Skeletal muscle satellite cell (primary cell): ENCODE measurements around the gene LRRC14B.
"Not testable (repeated sequence)": the region's sequence is repeated elsewhere in the genome, so short reads cannot be mapped to it uniquely, and the experiment has no call there.

Experiments
- H3K27me3 ChIP-seq: 2 replicates; pipeline ENCODE4 v1.7.0; 2013; ENCODE audit warnings: low read length; ENCODE audit not compliant: control insufficient read depth, insufficient read depth
- H3K36me3 ChIP-seq: 2 replicates; pipeline ENCODE4 v1.7.0; 2013; ENCODE audit warnings: mild to moderate bottlenecking, control low read depth, low read length; ENCODE audit not compliant: insufficient read depth
- H3K4me1 ChIP-seq: 2 replicates; pipeline ENCODE4 v1.7.0; 2013; ENCODE audit warnings: low read length; ENCODE audit not compliant: control insufficient read depth, insufficient read depth
- H3K4me2 ChIP-seq: 2 replicates; pipeline ENCODE4 v1.7.0; 2013; ENCODE audit warnings: mild to moderate bottlenecking, low read length
- H3K4me3 ChIP-seq: 2 replicates; pipeline ENCODE4 v1.7.0; 2013; ENCODE audit warnings: low read length
- H3K9ac ChIP-seq: 2 replicates; pipeline ENCODE4 v1.7.0; 2013; ENCODE audit warnings: mild to moderate bottlenecking, low read depth, low read length, moderate library complexity
- H3K9me3 ChIP-seq: replicated peaks from 2 replicates; pipeline ENCODE4 v1.7.0; 2013; ENCODE audit warnings: mild to moderate bottlenecking, control low read depth, low read length

The LRRC14B gene

GRCh38 chr5:189486-189885 lies 1.8 kb upstream of the LRRC14B start:
- Histone ChIP-seq H3K9me3 (no peaks in the 10 kb centered on the region), H3K4me3 (no peak overlapping the region), H3K36me3 (no peaks in the 10 kb centered on the region), H3K4me2 (no peak overlapping the region), H3K9ac (no peak overlapping the region), H3K4me1 (peaks cover 14% of the 10 kb centered on the region), H3K27me3 (peaks cover 66% of the 10 kb centered on the region)

- Histone ChIP-seq H3K4me3 (no peak overlapping the region), H3K4me2 (no peak overlapping the region), H3K27me3 (peaks cover 68% of the 10 kb centered on the region), H3K9ac (no peak overlapping the region), H3K4me1 (peaks cover 14% of the 10 kb centered on the region), H3K9me3 (no peaks in the 10 kb centered on the region), H3K36me3 (no peaks in the 10 kb centered on the region)
Observed at GRCh38 chr5:189976-190365, 1.3 kb upstream of the LRRC14B start.

- Histone ChIP-seq H3K4me1 (peaks cover 14% of the 10 kb centered on the region), H3K27me3 (peaks cover 64% of the 10 kb centered on the region), H3K9ac (no peak overlapping the region), H3K9me3 (no peaks in the 10 kb centered on the region), H3K4me2 (no peak overlapping the region), H3K36me3 (no peaks in the 10 kb centered on the region), H3K4me3 (no peak overlapping the region)
Observed at GRCh38 chr5:190366-191035, 794 bp upstream of the LRRC14B start.

- H3K27me3 ChIP-seq: peaks cover 49% of the 10 kb centered on the region
- no peak overlapping the region for H3K4me2 ChIP-seq
- no peaks in the 10 kb centered on the region for H3K36me3 ChIP-seq
- H3K9ac ChIP-seq: no peak overlapping the region
- peaks cover 14% of the 10 kb centered on the region for H3K4me1 ChIP-seq
- H3K9me3 ChIP-seq: no peaks in the 10 kb centered on the region
- no peak overlapping the region for H3K4me3 ChIP-seq
Observed at GRCh38 chr5:191949-192690, 825 bp downstream of the LRRC14B start.

GRCh38 chr5:192691-192969 lies 1.3 kb downstream of the LRRC14B start:
- Histone ChIP-seq H3K36me3 (no peaks in the 10 kb centered on the region), H3K9ac (no peak overlapping the region), H3K4me2 (no peak overlapping the region), H3K4me1 (peaks cover 14% of the 10 kb centered on the region), H3K27me3 (peaks cover 46% of the 10 kb centered on the region), H3K4me3 (no peak overlapping the region), H3K9me3 (no peaks in the 10 kb centered on the region)

- H3K9me3 ChIP-seq: no peaks in the 10 kb centered on the region
- peaks cover 44% of the 10 kb centered on the region for H3K27me3 ChIP-seq
- no peak overlapping the region for H3K4me3 ChIP-seq
- peaks cover 12% of the 10 kb centered on the region for H3K4me1 ChIP-seq
- no peak overlapping the region for H3K4me2 ChIP-seq
- no peak overlapping the region for H3K9ac ChIP-seq
- H3K36me3 ChIP-seq: no peaks in the 10 kb centered on the region
Observed at GRCh38 chr5:192970-193831, 1.9 kb downstream of the LRRC14B start.

- no peaks in the 10 kb centered on the region for H3K9me3 ChIP-seq
Observed at GRCh38 chr5:194102-194501, 2.8 kb downstream of the LRRC14B start.

GRCh38 chr5:194603-195209 lies 3.4 kb downstream of the LRRC14B start:
- Histone ChIP-seq H3K4me2 (no peak overlapping the region), H3K9ac (no peak overlapping the region), H3K4me3 (no peak overlapping the region), H3K36me3 (peaks cover 3% of the 10 kb centered on the region), H3K4me1 (peaks cover 5% of the 10 kb centered on the region), H3K9me3 (no peaks in the 10 kb centered on the region), H3K27me3 (peaks cover 41% of the 10 kb centered on the region)

More at GRCh38 chr5:194102-194501, 2.8 kb downstream of the LRRC14B start:
- peaks cover 41% of the 10 kb centered on the region for H3K27me3 ChIP-seq
- no peak overlapping the region for H3K4me2 ChIP-seq
- H3K9ac ChIP-seq: no peak overlapping the region
- H3K4me3 ChIP-seq: no peak overlapping the region
- H3K36me3 ChIP-seq: peaks cover 3% of the 10 kb centered on the region
- H3K4me1 ChIP-seq: peaks cover 5% of the 10 kb centered on the region

- Histone ChIP-seq H3K36me3 (peaks cover 3% of the 10 kb centered on the region), H3K9me3 (no peaks in the 10 kb centered on the region), H3K27me3 (peaks cover 33% of the 10 kb centered on the region), H3K4me1 (peaks cover 5% of the 10 kb centered on the region), H3K4me2 (no peak overlapping the region), H3K4me3 (no peak overlapping the region), H3K9ac (no peak overlapping the region)
Observed at GRCh38 chr5:195401-196160, 4.3 kb downstream of the LRRC14B start.

- H3K4me2 ChIP-seq: no peak overlapping the region
- H3K9me3 ChIP-seq: no peaks in the 10 kb centered on the region
- peaks cover 3% of the 10 kb centered on the region for H3K36me3 ChIP-seq
- no peak overlapping the region for H3K9ac ChIP-seq
- H3K4me1 ChIP-seq: peaks cover 2% of the 10 kb centered on the region
- no peak overlapping the region for H3K4me3 ChIP-seq
- H3K27me3 ChIP-seq: peaks cover 25% of the 10 kb centered on the region
Observed at GRCh38 chr5:196350-196749, 5.1 kb downstream of the LRRC14B start.

- H3K27me3 ChIP-seq: peaks cover 18% of the 10 kb centered on the region
- H3K36me3 ChIP-seq, H3K4me2 ChIP-seq, H3K9me3 ChIP-seq, H3K4me1 ChIP-seq, H3K4me3 ChIP-seq, H3K9ac ChIP-seq: not testable (repeated sequence)
Observed at GRCh38 chr5:197031-197430, 5.7 kb downstream of the LRRC14B start.
